Thoracic aorta (tissue), 2 donors: Measurements from ENCODE around the gene AUTS2. TPM values are rescaled to one million over a fixed set of nuclear protein-coding genes. Genes with fewer than 3 reads are reported as not detected.
"Not testable (repeated sequence)": the region's sequence is repeated elsewhere in the genome, so short reads cannot be mapped to it uniquely, and the experiment has no call there.

ENCODE experiments used
- ATAC-seq: fragments of 150-250 bp; one replicate; pipeline ENCODE4 v1.8.0; 2017; ENCODE audit warnings: low read depth; ENCODE audit not compliant: insufficient number of reproducible peaks, low FRiP score
- DNase-seq: peaks from one replicate; pipeline ENCODE4 v3.0.0-alpha.2; 2020; ENCODE audit warnings: low spot score
- H3K27ac ChIP-seq, 2 donors: fragments of 200-600 bp; sonication (generic); 1 replicate in 1 of 2; 2 replicates in 1 of 2; pipeline ENCODE4 v1.5.1; 2016; ENCODE audit warnings: mild to moderate bottlenecking in 2 of 2, moderate library complexity in 2 of 2
- H3K27me3 ChIP-seq: fragments of 200-600 bp; sonication (generic); replicated peaks from 2 replicates; pipeline ENCODE4 v1.6.0; 2016; ENCODE audit warnings: mild to moderate bottlenecking; ENCODE audit not compliant: insufficient read depth
- H3K36me3 ChIP-seq: fragments of 200-600 bp; sonication (generic); one replicate; pipeline ENCODE4 v1.5.1; 2016
- H3K4me1 ChIP-seq, 2 donors: fragments of 200-600 bp; sonication (generic); 1 replicate in 1 of 2; 2 replicates in 1 of 2; pipeline versions ENCODE4 v1.5.1 to v1.6.0; 2016; ENCODE audit warnings: low read depth in 2 of 2, mild to moderate bottlenecking in 1 of 2; ENCODE audit not compliant: control insufficient read depth in 1 of 2
- H3K4me3 ChIP-seq: fragments of 200-600 bp; sonication (generic); 2 replicates; pipeline ENCODE4 v1.5.1; 2016; ENCODE audit warnings: mild to moderate bottlenecking
- H3K9me3 ChIP-seq: fragments of 200-600 bp; sonication (generic); 2 replicates; pipeline ENCODE4 v1.5.1; 2016
- total RNA-seq, 2 donors: library from RNA; depleted of rRNA; stranded (reverse); fragments of >200 nt; gene quantifications; one replicate each; pipeline versions ENCODE4 v1.1.0 to v1.2.3, GENCODE V29; 2016
- TF ChIP-seq, protein P1 (sequence below): fragments of 200-600 bp; sonication (generic); IDR thresholded peaks from one replicate; pipeline ENCODE4 v1.5.1; 2019; ENCODE audit warnings: antibody characterized with exemption

AUTS2 gene
- total RNA-seq, 2 donors from 2014 or later = 49.4 to 101 TPM

GRCh38 chr7:70589590-70589989 is 991.3 kb downstream of the AUTS2 start:
- no peak for ATAC-seq
- H3K36me3 ChIP-seq = no peaks in the 10 kb centered on the region
- no peak overlapping the region for H3K4me3 ChIP-seq
- no peaks in the 10 kb centered on the region for H3K27me3 ChIP-seq
- no peak for DNase-seq
- no peaks in the 10 kb centered on the region for H3K9me3 ChIP-seq
- TF ChIP-seq, protein P1, sequence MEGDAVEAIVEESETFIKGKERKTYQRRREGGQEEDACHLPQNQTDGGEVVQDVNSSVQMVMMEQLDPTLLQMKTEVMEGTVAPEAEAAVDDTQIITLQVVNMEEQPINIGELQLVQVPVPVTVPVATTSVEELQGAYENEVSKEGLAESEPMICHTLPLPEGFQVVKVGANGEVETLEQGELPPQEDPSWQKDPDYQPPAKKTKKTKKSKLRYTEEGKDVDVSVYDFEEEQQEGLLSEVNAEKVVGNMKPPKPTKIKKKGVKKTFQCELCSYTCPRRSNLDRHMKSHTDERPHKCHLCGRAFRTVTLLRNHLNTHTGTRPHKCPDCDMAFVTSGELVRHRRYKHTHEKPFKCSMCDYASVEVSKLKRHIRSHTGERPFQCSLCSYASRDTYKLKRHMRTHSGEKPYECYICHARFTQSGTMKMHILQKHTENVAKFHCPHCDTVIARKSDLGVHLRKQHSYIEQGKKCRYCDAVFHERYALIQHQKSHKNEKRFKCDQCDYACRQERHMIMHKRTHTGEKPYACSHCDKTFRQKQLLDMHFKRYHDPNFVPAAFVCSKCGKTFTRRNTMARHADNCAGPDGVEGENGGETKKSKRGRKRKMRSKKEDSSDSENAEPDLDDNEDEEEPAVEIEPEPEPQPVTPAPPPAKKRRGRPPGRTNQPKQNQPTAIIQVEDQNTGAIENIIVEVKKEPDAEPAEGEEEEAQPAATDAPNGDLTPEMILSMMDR = no peak
- no peaks in the 10 kb centered on the region for H3K4me1 ChIP-seq
- no peak overlapping the region for H3K27ac ChIP-seq

GRCh38 chr7:70590126-70590854 is 992.0 kb downstream of the AUTS2 start:
- no peak for ATAC-seq
- TF ChIP-seq, protein P1 = no peak
- Histone ChIP-seq H3K36me3 (no peaks in the 10 kb centered on the region), H3K4me3 (no peak overlapping the region), H3K9me3 (no peaks in the 10 kb centered on the region), H3K27me3 (no peaks in the 10 kb centered on the region), H3K4me1 (no peaks in the 10 kb centered on the region), H3K27ac (no peak overlapping the region)
- no peak for DNase-seq

- ATAC-seq = no peak
- Histone ChIP-seq H3K4me1 (peaks cover 0 to 2% of the 10 kb centered on the region in 2 donors), H3K36me3 (no peaks in the 10 kb centered on the region), H3K27ac (no peak overlapping the region), H3K9me3 (no peaks in the 10 kb centered on the region), H3K27me3 (no peaks in the 10 kb centered on the region), H3K4me3 (no peak overlapping the region)
- DNase-seq = no peak
- TF ChIP-seq, protein P1 = no peak
Measured at GRCh38 chr7:70591643-70592042, 993.4 kb downstream of the AUTS2 start.

DNA sequence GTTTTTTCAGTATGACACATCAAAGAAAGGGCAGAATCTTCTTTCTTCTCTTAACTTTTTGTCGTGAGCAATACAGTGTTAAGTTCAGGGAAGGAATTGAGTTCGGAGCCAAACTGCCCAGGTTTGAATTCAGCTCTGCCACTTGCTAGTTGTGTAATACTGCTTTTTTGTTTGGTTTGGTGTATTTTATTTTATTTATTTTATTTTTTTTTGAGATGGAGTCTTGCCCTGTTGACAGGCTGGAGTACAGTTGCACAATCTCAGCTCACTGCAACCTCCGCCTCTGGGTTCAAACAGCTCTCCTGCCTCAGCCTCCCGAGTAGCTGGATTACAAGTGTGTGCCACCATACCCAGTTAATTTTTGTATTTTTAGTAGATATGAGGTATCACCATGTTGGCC is 993.9 kb downstream of the AUTS2 start:
- Histone ChIP-seq H3K36me3 (no peaks in the 10 kb centered on the region), H3K27me3 (no peaks in the 10 kb centered on the region), H3K27ac (no peak overlapping the region), H3K4me1 (peaks cover 0 to 2% of the 10 kb centered on the region in 2 donors), H3K9me3 (no peaks in the 10 kb centered on the region), H3K4me3 (no peak overlapping the region)
- ATAC-seq = no peak
- no peak for DNase-seq
- TF ChIP-seq, protein P1 = no peak

- no peak for ATAC-seq
- TF ChIP-seq, protein P1 = no peak
- H3K36me3 ChIP-seq = no peaks in the 10 kb centered on the region
Measured at GRCh38 chr7:70594170-70594569, 995.9 kb downstream of the AUTS2 start.

GRCh38 chr7:70594885-70595284 is 996.6 kb downstream of the AUTS2 start:
- H3K36me3 ChIP-seq, H3K9me3 ChIP-seq, H3K27me3 ChIP-seq, H3K4me3 ChIP-seq, ATAC-seq, H3K27ac ChIP-seq, H3K4me1 ChIP-seq, DNase-seq: not testable (repeated sequence)

More at GRCh38 chr7:70594170-70594569, 995.9 kb downstream of the AUTS2 start:
- H3K27me3 ChIP-seq = no peaks in the 10 kb centered on the region
- H3K27ac ChIP-seq = no peak overlapping the region
- DNase-seq = no peak
- H3K4me3 ChIP-seq = no peak overlapping the region
- H3K9me3 ChIP-seq = no peaks in the 10 kb centered on the region
- H3K4me1 ChIP-seq = peaks cover 0 to 2% of the 10 kb centered on the region in 2 donors
